ENCODE measurements around the gene SEMA3D. TPM values are rescaled to one million over a fixed set of nuclear protein-coding genes. Genes with fewer than 3 reads are reported as not detected.

SEMA3D gene
- total and polyA plus RNA-seq, 4 donors = 0.18 to 1.2 (median 0.72) TPM

DNA sequence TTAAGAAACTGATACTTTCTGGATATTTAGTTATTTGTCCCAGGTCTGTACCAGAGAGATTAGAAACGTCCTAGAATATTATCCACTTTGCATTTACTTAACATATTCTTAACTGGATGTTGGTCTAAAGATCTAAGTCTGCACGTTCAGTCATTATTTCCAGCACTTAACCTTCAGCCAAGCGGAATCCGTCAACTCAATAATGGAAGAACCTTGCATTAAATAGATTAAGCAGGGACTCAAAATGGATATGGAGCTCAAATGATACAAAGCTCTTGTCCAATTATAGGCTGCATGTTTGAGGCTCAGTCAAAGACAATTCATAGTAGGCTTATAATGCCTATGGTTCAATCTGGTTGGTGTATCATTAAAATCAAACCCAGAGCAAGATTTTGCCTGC is 162.9 kb downstream of the SEMA3D start:
- no peak overlapping the region for H3K9ac ChIP-seq (ENCODE audit: low read depth in 1 of 2, low read length in 2 of 2)
- H3K27ac ChIP-seq (ENCODE audit: low read depth in 1 of 2, low read length in 2 of 2) = no peak overlapping the region
- no peaks in the 10 kb centered on the region for H3K4me1 ChIP-seq (ENCODE audit: control insufficient read depth in 4 of 4, insufficient read depth in 4 of 4, low read length in 3 of 4)
- H3K4me3 ChIP-seq (ENCODE audit: low read depth in 1 of 3, low read length in 3 of 3) = no peak overlapping the region
- WGBS = 70% methylated on average over 4 of the region's 4 CpGs
- peaks cover 0 to 4% (median 0%) of the 10 kb centered on the region in 4 donors for H3K27me3 ChIP-seq (ENCODE audit: control insufficient read depth in 4 of 4, insufficient read depth in 4 of 4, low read length in 3 of 4)
- TF ChIP-seq, protein P1, sequence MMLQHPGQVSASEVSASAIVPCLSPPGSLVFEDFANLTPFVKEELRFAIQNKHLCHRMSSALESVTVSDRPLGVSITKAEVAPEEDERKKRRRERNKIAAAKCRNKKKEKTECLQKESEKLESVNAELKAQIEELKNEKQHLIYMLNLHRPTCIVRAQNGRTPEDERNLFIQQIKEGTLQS (IDR thresholded peaks at IDR 0.05) = no peak
- TF ChIP-seq, protein P2, sequence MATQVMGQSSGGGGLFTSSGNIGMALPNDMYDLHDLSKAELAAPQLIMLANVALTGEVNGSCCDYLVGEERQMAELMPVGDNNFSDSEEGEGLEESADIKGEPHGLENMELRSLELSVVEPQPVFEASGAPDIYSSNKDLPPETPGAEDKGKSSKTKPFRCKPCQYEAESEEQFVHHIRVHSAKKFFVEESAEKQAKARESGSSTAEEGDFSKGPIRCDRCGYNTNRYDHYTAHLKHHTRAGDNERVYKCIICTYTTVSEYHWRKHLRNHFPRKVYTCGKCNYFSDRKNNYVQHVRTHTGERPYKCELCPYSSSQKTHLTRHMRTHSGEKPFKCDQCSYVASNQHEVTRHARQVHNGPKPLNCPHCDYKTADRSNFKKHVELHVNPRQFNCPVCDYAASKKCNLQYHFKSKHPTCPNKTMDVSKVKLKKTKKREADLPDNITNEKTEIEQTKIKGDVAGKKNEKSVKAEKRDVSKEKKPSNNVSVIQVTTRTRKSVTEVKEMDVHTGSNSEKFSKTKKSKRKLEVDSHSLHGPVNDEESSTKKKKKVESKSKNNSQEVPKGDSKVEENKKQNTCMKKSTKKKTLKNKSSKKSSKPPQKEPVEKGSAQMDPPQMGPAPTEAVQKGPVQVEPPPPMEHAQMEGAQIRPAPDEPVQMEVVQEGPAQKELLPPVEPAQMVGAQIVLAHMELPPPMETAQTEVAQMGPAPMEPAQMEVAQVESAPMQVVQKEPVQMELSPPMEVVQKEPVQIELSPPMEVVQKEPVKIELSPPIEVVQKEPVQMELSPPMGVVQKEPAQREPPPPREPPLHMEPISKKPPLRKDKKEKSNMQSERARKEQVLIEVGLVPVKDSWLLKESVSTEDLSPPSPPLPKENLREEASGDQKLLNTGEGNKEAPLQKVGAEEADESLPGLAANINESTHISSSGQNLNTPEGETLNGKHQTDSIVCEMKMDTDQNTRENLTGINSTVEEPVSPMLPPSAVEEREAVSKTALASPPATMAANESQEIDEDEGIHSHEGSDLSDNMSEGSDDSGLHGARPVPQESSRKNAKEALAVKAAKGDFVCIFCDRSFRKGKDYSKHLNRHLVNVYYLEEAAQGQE (IDR thresholded peaks at IDR 0.05) = no peak
- TF ChIP-seq YY1 (IDR thresholded peaks at IDR 0.05) (no peak), RXRA (IDR thresholded peaks at IDR 0.05) (no peak), GABPA (IDR thresholded peaks at IDR 0.05 in 1 of 2, conservative IDR thresholded peaks at IDR 0.05 in 1 of 2) (no peak), EGR1 (IDR thresholded peaks at IDR 0.05; ENCODE audit: low read depth in 2 of 2) (no peak), TAF1 (conservative IDR thresholded peaks at IDR 0.05) (no peak), JUND (IDR thresholded peaks at IDR 0.05) (no peak)
- TF ChIP-seq, protein P3, sequence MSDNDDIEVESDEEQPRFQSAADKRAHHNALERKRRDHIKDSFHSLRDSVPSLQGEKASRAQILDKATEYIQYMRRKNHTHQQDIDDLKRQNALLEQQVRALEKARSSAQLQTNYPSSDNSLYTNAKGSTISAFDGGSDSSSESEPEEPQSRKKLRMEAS (IDR thresholded peaks at IDR 0.05) = no peak
- TF ChIP-seq, protein P4, sequence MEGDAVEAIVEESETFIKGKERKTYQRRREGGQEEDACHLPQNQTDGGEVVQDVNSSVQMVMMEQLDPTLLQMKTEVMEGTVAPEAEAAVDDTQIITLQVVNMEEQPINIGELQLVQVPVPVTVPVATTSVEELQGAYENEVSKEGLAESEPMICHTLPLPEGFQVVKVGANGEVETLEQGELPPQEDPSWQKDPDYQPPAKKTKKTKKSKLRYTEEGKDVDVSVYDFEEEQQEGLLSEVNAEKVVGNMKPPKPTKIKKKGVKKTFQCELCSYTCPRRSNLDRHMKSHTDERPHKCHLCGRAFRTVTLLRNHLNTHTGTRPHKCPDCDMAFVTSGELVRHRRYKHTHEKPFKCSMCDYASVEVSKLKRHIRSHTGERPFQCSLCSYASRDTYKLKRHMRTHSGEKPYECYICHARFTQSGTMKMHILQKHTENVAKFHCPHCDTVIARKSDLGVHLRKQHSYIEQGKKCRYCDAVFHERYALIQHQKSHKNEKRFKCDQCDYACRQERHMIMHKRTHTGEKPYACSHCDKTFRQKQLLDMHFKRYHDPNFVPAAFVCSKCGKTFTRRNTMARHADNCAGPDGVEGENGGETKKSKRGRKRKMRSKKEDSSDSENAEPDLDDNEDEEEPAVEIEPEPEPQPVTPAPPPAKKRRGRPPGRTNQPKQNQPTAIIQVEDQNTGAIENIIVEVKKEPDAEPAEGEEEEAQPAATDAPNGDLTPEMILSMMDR (IDR thresholded peaks at IDR 0.05; ENCODE audit: low read depth, low read length, missing input control) = no peak
- DNase-seq (ENCODE audit: low spot score) = no peak
- H3K9me3 ChIP-seq (ENCODE audit: control insufficient read depth in 4 of 4, low read length in 3 of 4) = no peaks in the 10 kb centered on the region
- H3K36me3 ChIP-seq (ENCODE audit: control insufficient read depth in 4 of 4, insufficient read depth in 3 of 4, low read depth in 1 of 4, low read length in 3 of 4) = no peaks in the 10 kb centered on the region

DNA sequence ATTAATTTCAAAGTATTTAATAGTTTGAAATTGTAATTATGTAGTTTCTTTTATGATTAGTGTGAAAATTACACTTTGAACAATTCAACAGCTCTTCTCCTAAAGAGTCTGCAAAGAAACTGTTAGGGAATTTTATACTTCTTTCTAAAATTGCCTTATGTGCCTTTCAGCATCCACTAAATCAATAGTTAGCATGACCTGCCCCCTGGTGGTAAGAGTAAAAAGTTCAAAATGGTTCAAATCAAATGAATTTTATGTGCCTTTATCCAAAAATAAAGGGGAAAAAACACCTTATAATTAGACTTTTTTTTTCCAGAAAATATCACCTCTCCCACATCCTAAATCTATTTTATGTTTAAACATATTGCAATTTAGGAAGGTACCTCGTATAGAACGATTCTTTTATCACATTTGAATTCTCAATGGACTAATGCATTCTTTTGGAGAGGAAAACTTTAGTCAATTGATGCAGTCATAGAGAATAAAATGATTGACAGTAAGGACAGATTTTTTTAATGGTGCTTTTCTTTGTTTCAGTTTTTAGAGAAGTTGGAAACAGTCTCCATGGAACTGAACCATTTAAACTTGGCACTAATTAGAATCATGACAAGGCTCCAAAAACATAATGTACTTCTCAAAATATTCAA is 163.7 kb downstream of the SEMA3D start:
- Histone ChIP-seq H3K4me1 (ENCODE audit: control insufficient read depth in 4 of 4, insufficient read depth in 4 of 4, low read length in 3 of 4) (no peaks in the 10 kb centered on the region), H3K27ac (ENCODE audit: low read depth in 1 of 2, low read length in 2 of 2) (no peak overlapping the region)
- WGBS = 15% methylated on average over 2 of the region's 2 CpGs

More for the DNA sequence above, 163.7 kb downstream of the SEMA3D start:
- DNase-seq (ENCODE audit: low spot score) = no peak
- Histone ChIP-seq H3K27me3 (ENCODE audit: control insufficient read depth in 4 of 4, insufficient read depth in 4 of 4, low read length in 3 of 4) (peaks cover 0 to 4% (median 0%) of the 10 kb centered on the region in 4 donors), H3K9ac (ENCODE audit: low read depth in 1 of 2, low read length in 2 of 2) (no peak overlapping the region), H3K36me3 (ENCODE audit: control insufficient read depth in 4 of 4, insufficient read depth in 3 of 4, low read depth in 1 of 4, low read length in 3 of 4) (no peaks in the 10 kb centered on the region), H3K4me3 (ENCODE audit: low read depth in 1 of 3, low read length in 3 of 3) (no peak overlapping the region), H3K9me3 (ENCODE audit: control insufficient read depth in 4 of 4, low read length in 3 of 4) (no peaks in the 10 kb centered on the region)
- TF ChIP-seq SP1 (IDR thresholded peaks at IDR 0.05) = no peak
- TF ChIP-seq GABPA (IDR thresholded peaks at IDR 0.05 in 1 of 2, conservative IDR thresholded peaks at IDR 0.05 in 1 of 2) = no peak
- peak; percentile 86 to 87 for TF ChIP-seq RAD21 (IDR thresholded peaks at IDR 0.05)
- TF ChIP-seq, protein P4 (IDR thresholded peaks at IDR 0.05; ENCODE audit: low read depth, low read length, missing input control) = peak; percentile 59
- TF ChIP-seq JUND (IDR thresholded peaks at IDR 0.05) = no peak

All from liver (tissue), 9 donors.